ENCODE measurements around the gene RABL6. TPM values are rescaled to one million over a fixed set of nuclear protein-coding genes. Genes with fewer than 3 reads are reported as not detected.
A peak's percentile ranks its signal among the peaks of the same experiment; 100 is the strongest.
"Not testable (repeated sequence)": the region's sequence is repeated elsewhere in the genome, so short reads cannot be mapped to it uniquely, and the experiment has no call there.

Gene RABL6
- total RNA-seq, 1 donor: 36.4 TPM

DNA sequence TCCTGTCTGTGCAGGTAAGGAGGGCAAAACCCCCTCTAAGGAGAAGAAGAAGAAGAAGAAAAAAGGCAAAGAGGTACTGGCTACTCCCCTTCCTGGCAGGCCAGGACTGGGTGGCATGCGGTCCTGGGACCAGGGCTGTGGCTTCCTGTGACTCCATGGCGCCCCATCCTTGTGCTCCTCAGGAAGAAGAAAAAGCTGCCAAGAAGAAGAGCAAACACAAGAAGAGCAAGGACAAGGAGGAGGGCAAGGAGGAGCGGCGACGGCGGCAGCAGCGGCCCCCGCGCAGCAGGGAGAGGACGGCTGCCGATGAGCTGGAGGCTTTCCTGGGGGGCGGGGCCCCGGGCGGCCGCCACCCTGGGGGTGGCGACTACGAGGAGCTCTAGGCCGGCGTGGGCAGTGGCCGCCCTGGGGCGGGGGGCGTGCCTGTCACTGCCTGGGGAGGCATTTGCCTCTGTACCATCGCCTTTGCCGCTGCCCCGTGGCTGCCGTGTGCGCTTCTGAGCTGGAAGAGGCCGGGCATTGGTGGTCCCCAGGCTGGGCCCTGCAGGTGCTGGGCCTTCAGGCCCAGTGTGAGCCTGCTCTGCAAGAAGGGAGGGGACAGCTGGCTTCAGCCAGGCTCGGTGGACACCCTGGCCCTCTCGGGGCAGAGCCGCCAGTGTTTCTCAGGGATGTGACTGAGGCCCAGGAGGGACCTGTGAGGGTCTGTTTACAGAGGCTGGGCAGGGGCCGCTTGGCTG, 32.6 kb downstream of the RABL6 start:
- peaks cover 6% of the 10 kb centered on the region for H3K27me3 ChIP-seq (ENCODE audit: insufficient read depth, low read length)

GRCh38 chr9:136840877-136841645, 33.3 kb downstream of the RABL6 start:
- H3K4me3 ChIP-seq (ENCODE audit: low read length): no peak overlapping the region
- H3K4me1 ChIP-seq (ENCODE audit: insufficient read depth, low read length): peaks cover 25% of the 10 kb centered on the region
- H3K9me3 ChIP-seq (ENCODE audit: low read depth, low read length): no peaks in the 10 kb centered on the region
- H3K27me3 ChIP-seq (ENCODE audit: insufficient read depth, low read length): peaks cover 13% of the 10 kb centered on the region

More for the DNA sequence above, 32.6 kb downstream of the RABL6 start:
- H3K4me1 ChIP-seq (ENCODE audit: insufficient read depth, low read length): peaks cover 25% of the 10 kb centered on the region
- no peaks in the 10 kb centered on the region for H3K9me3 ChIP-seq (ENCODE audit: low read depth, low read length)
- no peak overlapping the region for H3K4me3 ChIP-seq (ENCODE audit: low read length)

- Histone ChIP-seq H3K4me3 (ENCODE audit: low read length) (peak overlapping the region; percentile 50), H3K4me1 (ENCODE audit: insufficient read depth, low read length) (peaks cover 32% of the 10 kb centered on the region), H3K27me3 (ENCODE audit: insufficient read depth, low read length) (peaks cover 17% of the 10 kb centered on the region)
- not testable (repeated sequence) for H3K9me3 ChIP-seq (ENCODE audit: low read depth, low read length)
Observed at GRCh38 chr9:136841646-136842379, 34.1 kb downstream of the RABL6 start.

GRCh38 chr9:136842380-136842948, 34.7 kb downstream of the RABL6 start, which contains the start of gene AJM1:
AJM1 (plus strand) TSS chr9:136842478; CDS start chr9:136844415, 1,937 bp downstream.
- Histone ChIP-seq H3K4me1 (ENCODE audit: insufficient read depth, low read length) (peaks cover 36% of the 10 kb centered on the region), H3K4me3 (ENCODE audit: low read length) (peak within 1 kb of the TSS; percentile 50), H3K27me3 (ENCODE audit: insufficient read depth, low read length) (peaks cover 17% of the 10 kb centered on the region)
- not testable (repeated sequence) for H3K9me3 ChIP-seq (ENCODE audit: low read depth, low read length)

GRCh38 chr9:136843159-136843800, 35.5 kb downstream of the RABL6 start:
- peaks cover 45% of the 10 kb centered on the region for H3K4me1 ChIP-seq (ENCODE audit: insufficient read depth, low read length)
- H3K4me3 ChIP-seq (ENCODE audit: low read length); H3K9me3 ChIP-seq (ENCODE audit: low read depth, low read length): not testable (repeated sequence)
- peaks cover 22% of the 10 kb centered on the region for H3K27me3 ChIP-seq (ENCODE audit: insufficient read depth, low read length)

GRCh38 chr9:136843801-136844740, 36.3 kb downstream of the RABL6 start:
- peaks cover 48% of the 10 kb centered on the region for H3K4me1 ChIP-seq (ENCODE audit: insufficient read depth, low read length)
- H3K9me3 ChIP-seq (ENCODE audit: low read depth, low read length); H3K4me3 ChIP-seq (ENCODE audit: low read length): not testable (repeated sequence)
- peaks cover 22% of the 10 kb centered on the region for H3K27me3 ChIP-seq (ENCODE audit: insufficient read depth, low read length)

DNA sequence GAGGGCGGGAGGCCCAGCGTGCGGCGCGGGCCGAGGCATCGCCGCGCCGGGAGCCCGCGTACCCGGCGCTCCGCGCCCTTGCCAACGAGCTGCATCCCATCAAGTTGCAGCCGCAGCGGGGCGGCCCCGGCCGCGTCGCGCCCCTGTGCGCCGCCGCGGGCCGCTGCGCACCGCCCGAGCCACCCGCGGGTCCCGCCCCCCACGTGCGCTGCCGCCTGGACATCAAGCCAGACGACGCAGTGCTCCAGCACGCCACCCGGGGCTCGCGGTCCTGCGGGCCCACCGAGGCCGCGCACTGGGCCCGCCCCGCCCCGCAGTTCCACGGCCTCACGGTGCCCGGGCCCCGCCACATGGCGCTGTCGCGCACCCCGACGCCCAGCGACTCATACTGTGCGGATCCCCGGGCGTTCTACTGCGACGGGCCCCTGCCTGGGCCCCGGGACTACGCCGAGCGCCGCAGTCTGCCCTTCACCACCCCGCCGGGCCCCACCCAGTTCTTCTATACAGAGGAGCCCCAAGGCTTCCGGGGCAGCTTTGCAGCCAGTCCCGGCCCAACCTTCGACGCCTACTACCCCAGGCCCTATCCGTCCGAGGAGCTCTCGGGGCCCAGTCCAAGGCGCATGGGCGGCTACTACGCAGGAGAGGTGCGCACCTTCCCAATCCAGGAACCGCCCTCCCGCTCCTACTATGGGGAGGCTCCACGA, 37.2 kb downstream of the RABL6 start:
- H3K4me3 ChIP-seq (ENCODE audit: low read length): no peak overlapping the region
- H3K9me3 ChIP-seq (ENCODE audit: low read depth, low read length): no peaks in the 10 kb centered on the region
- H3K4me1 ChIP-seq (ENCODE audit: insufficient read depth, low read length): peaks cover 51% of the 10 kb centered on the region
- peaks cover 22% of the 10 kb centered on the region for H3K27me3 ChIP-seq (ENCODE audit: insufficient read depth, low read length)

DNA sequence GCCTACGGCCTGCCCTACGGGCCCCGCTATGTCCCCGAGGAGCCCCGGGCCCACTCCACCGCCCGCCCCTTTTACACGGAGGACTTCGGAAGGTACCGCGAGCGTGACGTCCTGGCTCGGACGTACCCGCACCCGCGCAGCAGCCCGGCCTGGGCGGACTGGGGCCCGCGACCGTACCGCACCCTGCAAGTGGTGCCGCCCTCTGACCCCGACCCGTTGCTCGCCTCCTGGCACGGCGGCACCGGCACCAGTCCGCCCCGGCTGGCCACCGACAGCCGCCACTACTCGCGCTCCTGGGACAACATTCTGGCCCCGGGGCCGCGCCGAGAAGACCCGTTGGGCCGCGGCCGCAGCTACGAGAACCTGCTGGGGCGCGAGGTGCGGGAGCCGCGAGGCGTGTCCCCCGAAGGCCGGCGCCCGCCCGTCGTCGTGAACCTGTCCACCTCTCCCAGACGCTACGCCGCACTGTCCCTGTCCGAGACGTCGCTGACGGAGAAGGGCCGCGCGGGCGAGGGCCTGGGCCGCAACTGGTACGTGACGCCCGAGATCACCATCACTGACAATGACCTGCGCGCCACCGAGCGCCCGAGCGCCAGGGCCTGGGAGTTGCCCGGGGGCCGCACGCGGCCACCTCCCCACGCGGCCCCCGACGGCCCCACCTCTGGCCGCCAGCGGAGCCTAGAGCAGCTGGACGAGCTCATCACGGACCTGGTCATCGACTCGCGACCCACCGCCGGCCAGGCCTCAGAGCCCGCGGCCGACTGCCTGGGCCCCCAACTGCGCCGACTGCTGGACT, 37.9 kb downstream of the RABL6 start:
- Histone ChIP-seq H3K9me3 (ENCODE audit: low read depth, low read length) (no peaks in the 10 kb centered on the region), H3K4me3 (ENCODE audit: low read length) (no peak overlapping the region), H3K4me1 (ENCODE audit: insufficient read depth, low read length) (peaks cover 57% of the 10 kb centered on the region), H3K27me3 (ENCODE audit: insufficient read depth, low read length) (peaks cover 22% of the 10 kb centered on the region)

- peaks cover 22% of the 10 kb centered on the region for H3K27me3 ChIP-seq (ENCODE audit: insufficient read depth, low read length)
- no peak overlapping the region for H3K4me3 ChIP-seq (ENCODE audit: low read length)
- no peaks in the 10 kb centered on the region for H3K9me3 ChIP-seq (ENCODE audit: low read depth, low read length)
- H3K4me1 ChIP-seq (ENCODE audit: insufficient read depth, low read length): peaks cover 56% of the 10 kb centered on the region
Observed at GRCh38 chr9:136846376-136847087, 38.8 kb downstream of the RABL6 start.

- Histone ChIP-seq H3K9me3 (ENCODE audit: low read depth, low read length) (no peaks in the 10 kb centered on the region), H3K4me1 (ENCODE audit: insufficient read depth, low read length) (peaks cover 49% of the 10 kb centered on the region), H3K4me3 (ENCODE audit: low read length) (peak overlapping the region; percentile 41), H3K27me3 (ENCODE audit: insufficient read depth, low read length) (peaks cover 22% of the 10 kb centered on the region)
Observed at GRCh38 chr9:136847088-136847825, 39.5 kb downstream of the RABL6 start.

DNA sequence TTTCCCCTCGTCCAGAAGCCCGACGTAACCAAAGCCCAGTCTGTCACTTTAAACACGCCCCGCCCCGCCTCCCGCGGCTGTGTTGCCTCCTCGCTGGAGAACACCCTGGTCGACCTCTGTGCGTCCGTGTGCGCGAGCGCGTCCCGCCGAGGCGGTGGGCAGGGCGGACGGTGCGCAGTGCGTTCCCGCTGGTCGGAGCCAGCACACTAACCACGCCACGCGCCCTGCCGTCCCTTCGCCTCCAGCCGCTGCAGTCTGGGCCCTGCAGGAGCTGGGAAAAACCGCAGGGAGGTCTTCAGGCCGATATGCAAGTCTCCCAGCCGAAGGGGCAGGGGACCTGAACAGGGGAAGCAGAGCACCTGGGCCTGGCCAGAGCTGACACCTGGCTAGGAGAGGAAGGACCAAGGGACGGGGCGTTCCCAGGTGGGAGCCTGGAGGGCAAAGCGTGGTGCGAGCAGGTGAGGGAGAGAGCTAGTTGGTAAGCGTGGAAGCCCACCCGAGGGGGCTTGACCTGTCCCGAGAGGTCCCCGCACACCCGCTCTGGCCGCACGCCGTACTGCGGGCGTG, 40.2 kb downstream of the RABL6 start:
- Histone ChIP-seq H3K27me3 (ENCODE audit: insufficient read depth, low read length) (peaks cover 22% of the 10 kb centered on the region), H3K4me1 (ENCODE audit: insufficient read depth, low read length) (peaks cover 44% of the 10 kb centered on the region), H3K4me3 (ENCODE audit: low read length) (peak overlapping the region; percentile 41), H3K9me3 (ENCODE audit: low read depth, low read length) (no peaks in the 10 kb centered on the region)
